Adipose tissue (tissue), 3 donors: ENCODE measurements around the gene C2CD4D. TPM values are rescaled to one million over a fixed set of nuclear protein-coding genes. Genes with fewer than 3 reads are reported as not detected.

Source experiments
- H3K27ac ChIP-seq: one replicate; pipeline ENCODE4 v1.5.1; 2013; ENCODE audit warnings: low read depth, low read length
- WGBS, 3 donors: extraction: QIAGEN DNeasy Blood & Tissue Kit; methylation state at CpG; one replicate each; pipeline ENCODE4 v1.1.7; 2013; 5-methylcytosine and 5-hydroxymethylcytosine counted together
- polyA plus RNA-seq, 3 donors: library from polyadenylated mRNA; stranded (reverse); fragments of 200-250 nt; gene quantifications; one replicate each; pipeline ENCODE4 v1.2.3, GENCODE V29; 2013
- donor health status: healthy with polysubstance abuse.
- donor health status: Bipolar disorder and iron deficiency.
- donor health status: healthy.

C2CD4D gene
- polyA plus RNA-seq, 3 donors, result 0.09 to 0.72 TPM; not detected in 1

DNA sequence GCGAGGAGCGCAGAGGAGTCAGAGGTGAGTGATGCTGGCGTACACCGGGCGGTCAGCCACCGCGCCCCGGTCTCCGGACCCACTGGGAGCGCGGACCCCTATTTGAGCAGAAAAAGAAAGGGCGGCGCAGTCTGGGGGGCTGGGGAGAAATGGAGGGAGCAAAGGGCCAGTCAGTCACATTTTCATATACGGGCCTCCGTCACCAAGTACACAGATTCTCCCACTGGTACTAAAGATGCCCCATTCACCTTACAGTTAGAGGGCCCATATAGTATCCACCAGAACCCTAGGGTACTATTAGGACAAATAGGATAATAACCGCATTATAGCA lies 573 bp downstream of the C2CD4D start:
- 16 to 57% (median 19%) methylated on average over 16 of the region's 16 CpGs for WGBS, 3 donors
- H3K27ac ChIP-seq, result no peak overlapping the region

DNA sequence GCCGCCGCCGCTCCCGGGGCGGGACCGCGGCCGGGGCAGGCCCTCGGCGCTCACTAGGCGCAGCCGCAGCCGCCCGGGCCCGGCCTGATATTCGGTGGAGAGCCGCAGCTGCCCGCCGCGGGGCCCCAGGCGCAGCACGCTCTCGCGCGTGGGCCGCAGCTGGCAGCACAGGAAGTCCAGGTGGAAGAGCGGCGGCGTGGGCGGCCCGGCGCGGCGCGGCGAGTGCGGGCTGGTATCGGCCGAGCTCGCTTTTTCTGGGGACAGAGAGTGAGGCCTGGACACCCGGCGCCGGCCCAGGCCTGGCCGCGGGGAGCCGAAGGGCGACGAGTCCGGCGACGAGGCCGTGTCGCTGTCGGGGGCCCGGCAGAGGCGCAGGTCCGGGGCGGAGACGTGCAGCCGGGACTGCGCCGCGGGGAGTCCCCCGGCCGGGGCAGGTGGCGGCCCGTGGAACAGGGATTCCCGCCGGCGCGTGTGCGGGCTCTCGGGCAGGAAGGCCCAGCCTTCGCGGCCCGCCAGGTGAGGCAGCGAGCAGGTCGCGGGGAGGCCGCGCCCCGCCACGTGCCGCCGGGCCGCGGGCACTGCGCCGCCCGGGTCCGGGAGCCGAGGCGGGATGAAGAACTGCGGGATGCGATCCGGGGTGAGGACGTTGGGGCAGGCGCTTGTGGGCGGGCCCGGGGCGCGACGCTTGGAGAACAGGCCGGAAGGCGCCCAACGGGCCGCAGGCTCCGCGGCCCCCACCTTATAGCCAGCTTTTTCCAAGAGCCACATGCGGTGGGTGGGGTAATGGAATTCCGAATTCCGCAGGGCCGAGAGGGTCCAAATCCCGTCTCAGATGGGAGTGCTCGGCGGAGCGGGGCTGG lies 1.2 kb downstream of the C2CD4D start:
- no peak overlapping the region for H3K27ac ChIP-seq
- 3 to 42% (median 9%) methylated on average over 109 to 117 of the region's 117 CpGs for WGBS, 3 donors

DNA sequence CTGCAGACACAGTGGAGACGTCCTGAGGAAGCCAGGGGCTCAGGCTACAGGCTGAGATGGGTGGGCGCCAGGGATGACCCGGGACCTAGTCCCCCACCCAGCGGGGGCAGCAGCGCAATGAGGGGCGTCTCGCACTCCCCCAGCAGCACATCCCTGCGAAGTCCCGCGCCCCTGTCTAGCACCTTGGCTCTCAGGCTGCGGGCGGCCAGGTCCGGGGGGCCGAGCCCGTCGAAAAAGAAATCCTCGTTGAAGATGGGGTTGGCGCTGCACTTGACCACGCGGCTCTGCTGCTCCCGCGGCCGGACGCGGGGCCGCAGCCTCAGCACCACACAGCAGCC lies 1.8 kb downstream of the C2CD4D start:
- WGBS, 3 donors, result 7 to 46% (median 9%) methylated on average over 22 to 26 of the region's 26 CpGs
- H3K27ac ChIP-seq, result no peak overlapping the region

DNA sequence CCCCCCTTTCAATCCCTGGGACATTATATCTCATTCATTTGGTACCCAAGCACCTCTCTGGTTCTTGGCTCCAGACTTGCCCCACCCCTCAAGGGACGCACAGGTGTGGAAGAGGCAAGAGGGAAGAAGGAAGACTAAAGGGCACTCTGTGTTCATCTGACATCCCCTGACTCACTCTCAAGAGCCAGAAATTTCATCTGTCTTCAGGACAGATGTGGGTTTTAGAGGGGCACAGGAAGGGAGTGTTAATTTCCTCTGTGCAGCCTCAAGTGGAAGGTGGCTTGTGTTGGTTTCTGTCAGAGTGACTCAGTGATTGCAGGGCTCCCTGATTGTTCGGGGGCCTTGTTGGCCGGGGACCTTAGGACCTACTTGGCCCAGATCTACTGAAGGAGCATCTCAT lies 2.4 kb downstream of the C2CD4D start:
- 37 to 41% (median 37%) methylated on average over 3 of the region's 3 CpGs for WGBS, 3 donors
- no peak overlapping the region for H3K27ac ChIP-seq

DNA sequence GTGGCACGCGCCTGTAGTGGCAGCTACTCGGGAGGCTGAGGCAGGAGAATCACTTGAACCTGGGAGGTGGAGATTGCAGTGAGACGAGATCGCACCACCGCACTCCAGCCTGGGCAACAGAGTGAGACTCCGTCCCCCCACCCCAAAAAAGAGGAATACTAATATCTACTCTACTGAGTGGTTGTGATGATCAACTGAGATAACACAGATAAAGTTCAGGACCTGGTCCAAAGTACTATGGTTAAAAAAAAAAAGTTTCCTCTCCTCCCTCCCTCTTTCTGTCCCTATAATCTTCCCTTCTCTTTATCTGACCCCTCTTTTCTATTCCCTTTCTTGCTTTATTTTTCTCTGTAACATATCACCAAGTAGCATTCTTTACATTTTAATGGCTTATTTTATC lies 4.0 kb downstream of the C2CD4D start:
- H3K27ac ChIP-seq, result no peak overlapping the region
- WGBS, 3 donors, result 91 to 96% (median 94%) methylated on average over 7 of the region's 7 CpGs

DNA sequence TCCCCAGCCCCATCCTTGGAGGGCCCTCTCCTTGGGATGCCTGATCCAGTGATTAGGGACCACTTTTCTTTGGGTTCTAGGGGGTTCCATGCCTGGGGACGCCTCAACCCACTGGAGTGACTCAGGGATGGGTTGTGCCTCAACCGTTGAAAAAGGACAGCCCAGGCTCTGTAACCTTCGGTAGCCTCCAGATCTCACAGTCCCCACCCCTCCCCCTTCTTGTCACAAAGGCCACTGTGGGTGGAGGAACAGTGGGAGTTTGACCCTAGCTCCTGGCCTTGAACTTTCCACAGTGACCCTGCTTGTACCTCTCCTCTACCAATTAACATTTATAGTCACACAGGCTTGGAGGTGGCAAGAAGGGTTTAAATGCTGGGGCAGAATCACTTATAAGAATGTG lies 5.4 kb downstream of the C2CD4D start:
- no peak overlapping the region for H3K27ac ChIP-seq

DNA sequence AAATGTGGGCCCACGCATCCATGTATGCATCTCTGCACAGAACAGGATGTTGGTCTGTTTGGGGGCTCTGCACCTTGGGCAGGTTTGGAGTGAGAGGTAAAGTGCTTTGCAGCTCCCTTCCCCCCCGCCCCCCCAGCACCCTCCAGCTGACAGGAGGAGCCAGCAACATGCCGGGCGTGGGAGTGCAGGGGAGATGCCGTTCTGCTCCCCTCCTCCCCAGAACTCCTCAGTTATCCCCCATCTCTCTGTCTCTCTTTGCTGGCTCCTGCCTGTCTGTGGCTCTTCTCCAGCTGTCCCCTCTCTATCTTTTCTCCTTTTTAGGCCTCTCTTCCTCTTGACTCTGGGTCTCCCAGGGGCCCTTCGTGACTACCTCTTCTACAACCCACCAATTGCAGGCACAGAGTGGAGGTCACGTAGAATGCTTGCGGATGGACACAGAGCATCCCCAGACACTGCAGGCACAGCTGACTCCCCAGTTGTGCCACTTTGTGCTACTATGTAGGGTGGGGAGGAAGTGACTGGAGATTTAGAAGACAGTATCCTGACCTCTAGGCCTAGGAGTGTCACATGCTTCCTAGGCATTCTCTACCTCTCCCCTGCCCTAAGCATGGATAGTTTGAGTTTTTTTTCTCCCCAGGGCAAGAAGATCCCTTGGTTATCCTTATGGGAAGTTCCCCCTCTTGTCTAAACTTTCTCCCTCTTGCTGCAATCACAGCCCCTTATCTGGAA lies 6.3 kb downstream of the C2CD4D start:
- no peak overlapping the region for H3K27ac ChIP-seq
- 51 to 83% (median 75%) methylated on average over 8 of the region's 8 CpGs for WGBS, 3 donors

More for the DNA sequence above, 5.4 kb downstream of the C2CD4D start:
- WGBS, 3 donors, result 43 to 48% (median 48%) methylated on average over 3 of the region's 3 CpGs

DNA sequence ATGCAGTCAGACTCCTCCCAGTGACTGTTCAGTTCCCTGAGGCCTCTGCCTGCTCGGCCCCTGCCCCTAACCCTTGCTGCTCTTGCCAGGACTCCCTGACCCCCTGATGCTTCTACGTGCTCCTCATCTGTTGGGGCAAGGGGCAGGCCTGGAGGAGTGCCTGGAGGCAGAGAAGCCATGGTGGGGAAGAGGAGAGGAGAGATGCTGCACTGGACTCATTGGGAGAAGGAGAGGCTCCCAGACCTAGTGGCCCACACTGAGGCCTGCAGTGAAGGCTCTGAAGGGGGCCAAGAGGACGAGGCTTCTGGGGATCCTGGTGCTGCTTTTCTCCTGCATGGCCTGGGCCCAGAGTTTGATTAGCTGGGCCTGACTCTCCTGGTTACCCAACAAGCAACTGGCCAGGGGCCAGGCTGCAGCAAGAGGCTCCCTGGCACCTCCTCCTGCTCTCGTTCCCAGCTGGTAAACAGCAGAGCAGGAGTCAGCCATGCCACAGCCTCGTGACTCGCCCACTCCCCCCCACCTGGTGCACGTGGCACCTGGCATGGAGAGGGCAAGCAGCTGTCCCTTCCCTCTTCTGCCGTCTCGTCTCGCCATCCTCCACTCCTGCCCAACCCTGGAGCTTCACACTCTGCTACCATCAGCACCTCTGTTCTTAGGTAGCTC lies 7.2 kb downstream of the C2CD4D start:
- no peak overlapping the region for H3K27ac ChIP-seq
- WGBS, 3 donors, result 35 to 51% (median 47%) methylated on average over 10 of the region's 10 CpGs

DNA sequence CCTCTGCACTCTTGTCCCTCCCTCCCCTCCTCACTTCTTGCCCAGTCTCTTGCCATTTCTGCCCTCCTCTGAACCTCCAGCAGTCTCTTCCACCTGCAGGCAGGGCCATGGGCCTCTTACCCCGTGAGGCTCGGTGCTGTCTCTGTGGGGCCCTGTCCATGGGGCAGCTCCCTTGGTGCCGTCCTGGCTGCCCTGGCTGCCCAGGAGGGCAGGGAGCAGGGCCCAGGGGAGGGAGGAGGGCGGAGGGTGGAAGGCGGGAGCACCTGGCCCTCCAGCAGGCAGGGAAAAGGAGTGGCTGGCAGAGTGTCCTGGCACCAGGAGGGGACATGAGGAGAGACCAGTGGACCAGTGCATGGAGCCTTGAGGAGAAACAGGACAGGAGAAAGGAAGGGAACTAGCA lies 8.0 kb downstream of the C2CD4D start, which contains the start of gene RORC:
RORC (minus strand) TSS at position 198 of the 400 bp plus-strand sequence; CDS start at position 160, 38 bp downstream.
- H3K27ac ChIP-seq, result no peak within 1 kb of the TSS
- WGBS, 3 donors, result 11 to 74% (median 69%) methylated on average over 5 of the region's 5 CpGs

DNA sequence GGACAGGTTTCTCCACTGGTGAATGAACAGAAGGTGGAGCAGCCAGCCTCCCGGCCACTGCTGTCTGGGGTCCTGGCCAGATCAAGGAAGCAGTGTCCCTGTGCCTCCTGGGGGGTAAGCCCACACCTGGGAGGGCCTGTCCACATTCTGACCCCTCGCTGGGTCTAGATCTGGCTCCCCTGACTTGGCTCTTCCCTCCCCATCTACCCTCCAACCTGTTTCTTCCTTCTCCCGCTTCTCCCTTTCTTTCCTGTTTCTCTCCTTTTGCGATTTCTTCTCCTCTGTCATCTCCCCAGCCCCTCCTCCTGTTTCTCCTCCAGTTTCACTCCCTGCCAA lies 8.4 kb downstream of the C2CD4D start:
- WGBS, 3 donors, result 26 to 78% (median 62%) methylated on average over 4 of the region's 4 CpGs
- H3K27ac ChIP-seq, result no peak overlapping the region

DNA sequence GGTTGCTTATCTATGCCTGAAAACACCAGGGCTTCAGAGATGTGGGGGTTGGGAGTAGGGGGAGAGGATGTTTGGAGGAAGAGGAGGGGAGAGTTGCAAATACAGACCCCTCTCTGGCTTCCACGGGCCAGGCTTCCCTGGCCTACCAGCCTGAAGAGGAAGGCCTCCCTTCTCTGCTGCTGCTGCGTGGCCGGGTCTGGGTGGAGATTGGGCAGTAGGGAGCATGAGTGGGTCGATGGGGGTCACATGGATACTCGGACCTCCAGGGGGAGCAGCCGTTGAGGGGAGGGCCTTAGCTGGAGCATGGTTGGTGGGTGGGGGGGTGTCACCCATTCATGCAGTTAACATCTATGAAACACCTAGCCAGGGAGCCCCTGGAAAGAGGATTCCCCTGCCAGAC lies 9.6 kb downstream of the C2CD4D start:
- H3K27ac ChIP-seq, result no peak overlapping the region
- 28 to 38% (median 38%) methylated on average over 5 to 6 of the region's 6 CpGs for WGBS, 3 donors

DNA sequence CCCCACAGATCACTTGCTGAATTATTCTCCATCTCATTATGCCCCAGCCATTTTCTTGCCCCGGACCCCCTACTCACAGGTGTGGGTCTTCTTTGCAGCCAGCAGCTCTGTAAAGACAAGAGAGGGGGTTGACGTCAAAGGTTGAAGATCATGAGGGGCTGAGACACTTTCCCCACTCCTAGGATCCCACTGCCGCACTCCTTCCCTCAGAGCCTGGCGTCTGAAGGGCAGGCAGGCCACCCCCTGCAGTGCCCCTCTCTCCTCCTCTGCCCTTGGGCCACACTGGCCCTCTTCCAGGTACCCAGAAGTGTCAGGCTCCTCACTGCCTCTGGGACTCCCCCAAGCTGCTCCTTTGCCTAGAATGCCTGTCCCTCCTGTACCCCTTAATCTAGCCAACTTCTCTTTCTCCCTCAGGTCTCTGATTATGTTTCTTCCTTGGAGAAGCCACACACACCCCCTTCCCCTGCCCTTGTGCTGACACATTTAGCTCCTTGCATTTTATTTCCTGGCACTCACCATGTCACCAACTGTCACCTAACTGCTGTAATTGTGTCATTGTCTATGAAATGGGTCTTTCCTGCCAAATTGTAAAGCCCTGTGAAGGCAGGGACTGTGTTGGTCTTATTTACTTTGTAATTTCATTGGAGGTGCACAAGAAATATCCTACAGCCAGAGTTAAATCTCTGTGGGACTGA lies 10.1 kb downstream of the C2CD4D start:
- WGBS, 3 donors, result 23 to 49% (median 42%) methylated on average over 4 of the region's 4 CpGs
- no peak overlapping the region for H3K27ac ChIP-seq

DNA sequence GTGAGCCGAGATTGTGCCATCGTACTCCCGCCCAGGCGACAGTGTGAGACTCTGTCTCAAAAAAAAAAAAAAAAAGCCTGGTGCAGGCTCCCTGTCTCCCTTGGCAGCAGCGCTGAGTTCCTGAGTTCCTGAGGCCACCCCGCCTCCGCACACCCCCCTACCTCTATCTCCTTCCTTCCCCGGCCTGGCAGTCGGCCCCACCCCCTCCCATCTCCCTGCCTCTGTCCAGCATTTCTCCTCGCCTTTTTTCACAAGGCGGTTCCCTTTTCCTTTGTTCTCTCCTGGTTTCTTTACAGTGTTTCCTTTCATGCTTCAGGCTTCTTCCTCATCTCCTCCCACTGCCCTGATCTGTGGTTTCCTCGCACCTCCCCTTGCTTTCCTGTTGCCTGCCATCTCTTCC lies 10.7 kb downstream of the C2CD4D start:
- no peak overlapping the region for H3K27ac ChIP-seq
- WGBS, 3 donors, result 4 to 22% (median 6%) methylated on average over 8 to 12 of the region's 12 CpGs

DNA sequence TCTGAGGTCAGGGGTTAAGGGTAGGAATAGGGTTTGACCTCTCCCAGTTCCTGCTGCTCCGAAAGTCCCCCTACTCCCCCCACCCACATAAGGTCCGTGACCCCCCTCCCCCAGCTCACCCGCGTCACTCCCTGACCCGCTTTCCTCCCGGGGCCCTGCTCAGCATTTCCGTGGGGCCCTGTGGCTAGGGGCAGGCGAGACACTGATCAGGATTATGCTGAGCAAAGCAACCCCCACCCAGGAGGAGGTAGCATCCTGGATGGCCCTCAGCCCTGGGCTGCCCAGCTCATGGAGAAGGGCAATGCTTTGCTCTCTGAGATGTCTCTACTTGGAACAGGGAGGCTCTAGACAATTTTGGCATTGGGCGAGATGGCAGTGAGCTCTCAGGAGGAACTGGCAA lies 11.8 kb downstream of the C2CD4D start:
- no peak overlapping the region for H3K27ac ChIP-seq

DNA sequence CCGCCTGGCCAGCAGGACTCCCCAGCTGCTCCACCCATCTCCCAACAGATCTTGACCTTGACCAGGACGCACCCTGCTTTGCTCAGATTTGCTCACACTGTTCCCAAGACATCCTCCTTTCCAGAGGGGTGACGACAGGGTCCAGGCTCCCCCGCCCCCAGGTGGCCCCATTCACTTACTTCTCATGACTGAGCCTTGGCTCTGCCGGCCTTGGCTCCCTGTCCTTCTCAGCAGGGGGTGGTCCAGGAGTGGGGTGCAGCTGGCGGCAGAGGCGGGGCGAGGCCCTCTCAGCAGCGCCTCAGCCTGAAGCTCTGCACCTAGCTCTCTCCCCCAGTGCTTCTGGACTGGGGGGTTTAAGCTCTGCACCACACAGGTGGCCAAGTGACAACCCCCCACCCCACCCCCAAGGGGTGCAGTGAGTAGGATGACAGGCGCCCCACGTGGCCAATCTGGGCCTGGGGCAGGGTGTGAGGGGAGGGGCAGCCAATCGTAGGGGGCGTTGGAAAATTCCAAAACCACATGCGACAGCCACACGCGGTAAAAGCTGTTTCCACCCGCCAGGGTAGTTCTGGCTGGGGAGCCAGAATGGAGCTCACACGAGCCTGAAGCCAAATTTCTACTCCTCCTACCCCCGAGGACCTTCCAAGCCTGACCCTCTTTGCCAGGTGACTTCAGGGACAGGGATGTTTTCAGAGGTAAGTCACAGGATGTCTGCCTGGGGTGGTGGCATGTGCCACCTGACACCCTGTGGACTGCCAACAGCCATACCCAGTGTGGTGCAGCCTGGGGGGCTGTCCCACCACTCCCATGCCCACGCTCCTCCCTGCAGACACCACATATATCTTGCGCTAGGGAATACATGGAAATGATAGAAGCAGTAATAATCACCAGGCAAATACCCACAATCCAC lies 13.6 kb downstream of the C2CD4D start:
- H3K27ac ChIP-seq, result no peak overlapping the region
- WGBS, 3 donors, result 60 to 71% (median 61%) methylated on average over 21 of the region's 21 CpGs

More for the DNA sequence above, 11.8 kb downstream of the C2CD4D start:
- 42 to 83% (median 44%) methylated on average over 4 to 9 of the region's 9 CpGs for WGBS, 3 donors

DNA sequence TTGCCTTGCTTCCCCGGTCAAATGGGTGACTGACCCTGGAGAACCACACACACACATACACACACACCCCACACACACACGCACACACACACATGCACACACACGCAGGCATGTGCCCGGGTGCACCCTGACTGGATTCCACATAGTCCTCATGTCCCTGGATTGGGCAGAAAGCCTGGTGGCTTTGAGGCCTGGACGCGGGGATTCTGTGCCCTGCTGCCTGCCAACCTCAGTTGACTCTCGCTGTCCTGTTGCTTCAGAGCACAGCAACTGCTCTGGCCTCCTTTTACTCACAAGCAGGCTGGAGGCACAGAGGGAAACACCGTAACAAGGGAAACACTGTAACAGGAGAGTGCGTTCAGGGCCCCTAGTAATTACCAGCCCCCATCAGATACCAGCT lies 14.4 kb downstream of the C2CD4D start:
- WGBS, 3 donors, result 74 to 77% (median 74%) methylated on average over 9 of the region's 9 CpGs
- H3K27ac ChIP-seq, result no peak overlapping the region

DNA sequence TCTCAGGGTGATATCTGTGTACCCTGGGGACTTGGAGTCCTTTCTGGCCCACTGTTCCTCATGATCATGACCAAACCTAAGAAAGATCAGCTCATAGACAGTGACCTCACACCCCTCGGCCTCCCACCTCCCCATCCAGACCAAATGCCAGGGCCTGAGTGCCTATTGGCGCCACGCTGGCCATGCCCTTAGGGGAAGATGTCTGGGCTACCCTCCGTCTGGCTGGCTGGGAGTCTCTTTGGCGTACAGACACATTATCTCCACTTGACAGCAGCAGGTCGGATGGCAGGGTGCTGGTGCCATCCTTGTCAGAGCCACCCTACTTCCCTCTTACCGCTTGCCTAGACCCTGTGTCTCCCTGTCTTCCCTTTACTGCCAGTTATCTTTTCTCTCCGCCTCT lies 16.4 kb downstream of the C2CD4D start:
- 79 to 92% (median 87%) methylated on average over 8 of the region's 8 CpGs for WGBS, 3 donors
- no peak overlapping the region for H3K27ac ChIP-seq

DNA sequence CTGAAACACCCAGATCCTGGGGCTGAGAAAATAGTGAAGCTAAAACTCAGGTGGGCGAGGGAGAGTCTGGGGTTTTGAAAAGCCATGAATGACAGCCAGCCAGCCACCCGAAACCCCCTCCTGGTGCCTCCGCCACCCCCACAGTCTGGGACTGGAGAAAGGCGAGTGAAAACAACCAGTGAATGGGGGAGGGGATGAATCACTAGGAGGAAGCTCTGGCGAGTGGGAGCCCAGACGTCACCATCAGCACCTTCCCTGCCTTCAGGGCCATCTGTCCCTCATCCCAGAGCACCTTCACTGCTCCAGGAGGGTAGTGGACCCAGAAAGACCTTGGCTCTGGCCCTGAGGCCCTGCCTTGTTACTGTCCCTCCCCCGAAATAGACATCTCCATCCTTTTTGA lies 17.2 kb downstream of the C2CD4D start:
- no peak overlapping the region for H3K27ac ChIP-seq
- WGBS, 3 donors, result 46 to 72% (median 61%) methylated on average over 7 of the region's 7 CpGs
